ENCODE measurements around the gene GALK2.

GALK2 gene

DNA sequence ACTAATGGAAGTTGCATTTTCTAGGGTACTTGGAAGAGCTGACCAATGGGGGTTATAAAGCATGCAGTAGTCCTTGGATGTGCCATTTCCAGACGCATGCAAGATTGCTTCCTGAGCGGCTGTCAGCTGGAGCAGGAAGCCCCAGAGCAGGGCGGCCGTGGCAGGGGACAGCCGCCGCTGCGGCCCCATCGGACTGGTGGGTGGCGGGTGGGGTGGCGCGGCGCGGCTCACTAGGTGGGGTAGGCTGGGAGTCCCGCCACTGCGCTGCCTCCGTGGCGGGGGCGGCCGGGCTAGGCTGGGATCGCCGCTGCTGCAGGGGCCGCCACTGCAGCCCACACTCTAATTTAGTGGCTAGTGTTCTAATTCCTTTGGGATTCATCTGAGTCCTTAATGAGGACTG is 196.4 kb downstream of the GALK2 start:
- no peak for DNase-seq

- no peak for DNase-seq
Observed at GRCh38 chr15:49370782-49371181, 200.7 kb downstream of the GALK2 start.

DNA sequence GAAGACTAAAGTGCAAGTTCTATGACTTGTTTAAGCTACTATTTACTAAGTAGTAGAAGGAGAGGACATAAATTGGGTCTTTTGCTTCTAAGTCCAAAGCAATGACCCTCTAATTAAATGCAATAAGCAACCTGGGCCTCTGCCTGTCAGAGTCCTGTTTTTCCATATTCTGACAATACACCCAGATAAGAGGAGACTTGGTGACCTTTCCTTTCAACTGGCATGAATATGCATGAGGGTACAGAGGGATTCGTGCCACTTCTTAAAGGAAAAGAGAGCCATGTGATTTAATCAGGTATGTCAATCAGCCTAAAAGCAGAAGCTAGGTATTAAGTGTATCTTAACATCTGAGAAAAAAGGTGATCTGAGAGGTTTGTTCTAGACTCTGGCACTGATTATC is 202.3 kb downstream of the GALK2 start:
- DNase-seq = no peak

GRCh38 chr15:49379996-49380395 is 209.9 kb downstream of the GALK2 start:
- no peak for DNase-seq

- DNase-seq = peak; percentile 12
Observed at GRCh38 chr15:49380912-49381311, 210.9 kb downstream of the GALK2 start.
